H9 (cell line): ENCODE measurements around the gene NAPA. TPM values are rescaled to one million over a fixed set of nuclear protein-coding genes. Genes with fewer than 3 reads are reported as not detected.

Experiments
- DNase-seq: peaks from one replicate; pipeline ENCODE4 v3.0.0-alpha.2; 2017
- H2AFZ ChIP-seq: one replicate; pipeline ENCODE4 v1.6.1; 2013; ENCODE audit warnings: mild to moderate bottlenecking, low read length, control low read depth, moderate library complexity
- H2AK5ac ChIP-seq: 2 replicates; pipeline ENCODE4 v1.6.1; 2013; ENCODE audit warnings: low read length, control low read depth, mixed read lengths; ENCODE audit not compliant: insufficient read length
- H2BK120ac ChIP-seq: one replicate; pipeline ENCODE4 v1.6.1; 2013; ENCODE audit warnings: low read depth, mild to moderate bottlenecking, low read length, control low read depth, inconsistent platforms; ENCODE audit not compliant: poor library complexity, severe bottlenecking
- H2BK12ac ChIP-seq: 2 replicates; pipeline ENCODE4 v1.6.1; 2013; ENCODE audit warnings: low read length, control low read depth, mixed read lengths, low read depth; ENCODE audit not compliant: insufficient read length
- H2BK15ac ChIP-seq: 2 replicates; pipeline ENCODE4 v1.6.1; 2013; ENCODE audit warnings: low read depth, low read length, control low read depth
- H2BK20ac ChIP-seq: one replicate; pipeline ENCODE4 v1.6.1; 2013; ENCODE audit warnings: low read depth, mild to moderate bottlenecking, low read length, control low read depth, inconsistent platforms; ENCODE audit not compliant: poor library complexity, severe bottlenecking
- H2BK5ac ChIP-seq: 2 replicates; pipeline ENCODE4 v1.6.1; 2013; ENCODE audit warnings: low read length, control low read depth, mixed read lengths; ENCODE audit not compliant: insufficient read length
- H3K14ac ChIP-seq: 2 replicates; pipeline ENCODE4 v1.6.1; 2013; ENCODE audit warnings: low read length, control low read depth; ENCODE audit not compliant: insufficient read depth
- H3K18ac ChIP-seq: 2 replicates; pipeline ENCODE4 v1.6.1; 2013; ENCODE audit warnings: low read depth, mild to moderate bottlenecking, mixed read lengths, low read length, control low read depth; ENCODE audit not compliant: insufficient read length
- H3K23ac ChIP-seq: 2 replicates; pipeline ENCODE4 v1.6.1; 2013; ENCODE audit warnings: low read length, control low read depth, mixed read lengths, low read depth; ENCODE audit not compliant: insufficient read length
- H3K23me2 ChIP-seq: 2 replicates; pipeline ENCODE4 v1.6.1; 2013; ENCODE audit warnings: low read depth, mild to moderate bottlenecking, mixed read lengths, low read length, control low read depth; ENCODE audit not compliant: insufficient read length, poor library complexity, severe bottlenecking
- H3K27ac ChIP-seq: 2 replicates; pipeline ENCODE4 v1.5.1; 2013; ENCODE audit warnings: low read length, control low read depth, mixed read lengths, low read depth; ENCODE audit not compliant: insufficient read length
- H3K27me3 ChIP-seq: 2 replicates; pipeline ENCODE4 v1.6.1; 2013; ENCODE audit warnings: low read length, control low read depth, inconsistent platforms; ENCODE audit not compliant: insufficient read depth
- H3K4ac ChIP-seq: 2 replicates; pipeline ENCODE4 v1.6.1; 2013; ENCODE audit warnings: low read depth, mild to moderate bottlenecking, control low read depth, inconsistent platforms, low read length, moderate library complexity
- H3K4me1 ChIP-seq: 2 replicates; pipeline ENCODE4 v1.6.1; 2013; ENCODE audit warnings: low read length, control low read depth, inconsistent platforms; ENCODE audit not compliant: insufficient read depth
- H3K4me2 ChIP-seq: 2 replicates; pipeline ENCODE4 v1.6.1; 2013; ENCODE audit warnings: low read length, control low read depth, mixed read lengths; ENCODE audit not compliant: insufficient read length, insufficient read depth
- H3K56ac ChIP-seq: 2 replicates; pipeline ENCODE4 v1.6.1; 2013; ENCODE audit warnings: low read depth, mild to moderate bottlenecking, mixed read lengths, low read length, control low read depth; ENCODE audit not compliant: insufficient read length
- H3K79me1 ChIP-seq: 2 replicates; pipeline ENCODE4 v1.6.1; 2013; ENCODE audit warnings: low read depth, mild to moderate bottlenecking, moderate library complexity, low read length, control low read depth, inconsistent platforms; ENCODE audit not compliant: insufficient read depth, poor library complexity, severe bottlenecking
- H3K79me2 ChIP-seq: 2 replicates; pipeline ENCODE4 v1.6.1; 2013; ENCODE audit warnings: low read length, control low read depth, inconsistent platforms; ENCODE audit not compliant: insufficient read depth
- H3K9ac ChIP-seq: 2 replicates; pipeline ENCODE4 v1.6.1; 2013; ENCODE audit warnings: low read length, control low read depth, mixed read lengths; ENCODE audit not compliant: insufficient read length; ENCODE audit errors: extremely low read depth
- H3K9me3 ChIP-seq: one replicate; pipeline ENCODE4 v1.6.1; 2013; ENCODE audit warnings: low read depth, low read length, inconsistent platforms; ENCODE audit not compliant: control insufficient read depth
- H3T11ph ChIP-seq: one replicate; pipeline ENCODE4 v1.6.1; 2013; ENCODE audit warnings: mild to moderate bottlenecking, low read length, control low read depth, inconsistent platforms
- H4K20me1 ChIP-seq: one replicate; pipeline ENCODE4 v1.6.1; 2013; ENCODE audit not compliant: control insufficient read depth, insufficient read length, insufficient read depth
- H4K5ac ChIP-seq: 2 replicates; pipeline ENCODE4 v1.6.1; 2013; ENCODE audit warnings: low read depth, mild to moderate bottlenecking, mixed read lengths, low read length, control low read depth; ENCODE audit not compliant: insufficient read length
- H4K8ac ChIP-seq: replicated peaks from 2 replicates; pipeline ENCODE4 v1.6.1; 2013; ENCODE audit warnings: low read length, control low read depth, mixed read lengths, low read depth; ENCODE audit not compliant: insufficient read length
- H4K91ac ChIP-seq: 2 replicates; pipeline ENCODE4 v1.6.1; 2013; ENCODE audit warnings: low read depth, mild to moderate bottlenecking, moderate library complexity, mixed read lengths, low read length, control low read depth; ENCODE audit not compliant: insufficient read length
- H3K27ac Mint-ChIP-seq, 3 experiments: 2 replicates in 2 of 3; 3 replicates in 1 of 3; pipeline ENCODE4 v1.8.0; 2020 to 2021; ENCODE audit warnings: mixed read lengths in 3 of 3, mild to moderate bottlenecking in 1 of 3, moderate library complexity in 1 of 3
- H3K27me3 Mint-ChIP-seq: 2 replicates; pipeline ENCODE4 v1.8.0; 2021; ENCODE audit warnings: low read depth, mild to moderate bottlenecking, moderate library complexity, mixed read lengths
- H3K36me3 Mint-ChIP-seq, 3 experiments: 2 replicates in 2 of 3; 3 replicates in 1 of 3; pipeline ENCODE4 v1.8.0; 2020 to 2021; ENCODE audit warnings: low read depth in 3 of 3, mixed read lengths in 3 of 3; ENCODE audit not compliant: insufficient read depth in 1 of 3
- H3K4me1 Mint-ChIP-seq, 2 experiments: 2 replicates each; pipeline ENCODE4 v1.8.0; 2020; ENCODE audit warnings: mixed read lengths in 2 of 2
- H3K4me3 Mint-ChIP-seq, 2 experiments: 2 replicates in 1 of 2; 3 replicates in 1 of 2; pipeline ENCODE4 v1.8.0; 2020 to 2021; ENCODE audit warnings: mild to moderate bottlenecking in 2 of 2, mixed read lengths in 2 of 2, moderate library complexity in 1 of 2
- H3K9me3 Mint-ChIP-seq, 2 experiments: 2 replicates in 1 of 2; 3 replicates in 1 of 2; pipeline ENCODE4 v1.8.0; 2020; ENCODE audit warnings: mild to moderate bottlenecking in 2 of 2, mixed read lengths in 2 of 2, moderate library complexity in 1 of 2
- WGBS: extraction: QIAGEN DNeasy Blood & Tissue Kit; methylation state at CpG from one replicate; pipeline ENCODE4 v1.1.7; 2013; ENCODE audit warnings: missing lambda C conversion rate, low lambda C conversion rate, mixed read lengths; ENCODE audit not compliant: insufficient read length; ENCODE audit errors: extremely low coverage; 5-methylcytosine and 5-hydroxymethylcytosine counted together
- long read RNA-seq: library from polyadenylated mRNA; unstranded; transcript quantifications from one replicate; pipeline ENCODE4 v2.0.0, GENCODE V29; 2020
- total RNA-seq: library from RNA; stranded (reverse); gene quantifications from 2 replicates; pipeline ENCODE4 v1.2.1, GENCODE V29; 2021
- TF ChIP-seq, protein P1 (sequence below): fragments of 200-600 bp; sonication (generic); conservative IDR thresholded peaks from 3 replicates; pipeline ENCODE4 v1.8.0; 2021; ENCODE audit warnings: antibody characterized with exemption, mild to moderate bottlenecking

The NAPA gene
- total RNA-seq, result 62.3 and 62.8 TPM in 2 replicates
- long read RNA-seq, transcript NAPA-201 (11 exons, 1,839 nt), result major isoform, 328 of 392 reads
- long read RNA-seq, transcript NAPA-205 (9 exons, 1,417 nt), result minor isoform, 17 of 392 reads
- long read RNA-seq, partial matches to known transcripts, result 7 of 392 reads
- long read RNA-seq, other reads (novel, unspliced or antisense), result 40 of 392 reads

DNA sequence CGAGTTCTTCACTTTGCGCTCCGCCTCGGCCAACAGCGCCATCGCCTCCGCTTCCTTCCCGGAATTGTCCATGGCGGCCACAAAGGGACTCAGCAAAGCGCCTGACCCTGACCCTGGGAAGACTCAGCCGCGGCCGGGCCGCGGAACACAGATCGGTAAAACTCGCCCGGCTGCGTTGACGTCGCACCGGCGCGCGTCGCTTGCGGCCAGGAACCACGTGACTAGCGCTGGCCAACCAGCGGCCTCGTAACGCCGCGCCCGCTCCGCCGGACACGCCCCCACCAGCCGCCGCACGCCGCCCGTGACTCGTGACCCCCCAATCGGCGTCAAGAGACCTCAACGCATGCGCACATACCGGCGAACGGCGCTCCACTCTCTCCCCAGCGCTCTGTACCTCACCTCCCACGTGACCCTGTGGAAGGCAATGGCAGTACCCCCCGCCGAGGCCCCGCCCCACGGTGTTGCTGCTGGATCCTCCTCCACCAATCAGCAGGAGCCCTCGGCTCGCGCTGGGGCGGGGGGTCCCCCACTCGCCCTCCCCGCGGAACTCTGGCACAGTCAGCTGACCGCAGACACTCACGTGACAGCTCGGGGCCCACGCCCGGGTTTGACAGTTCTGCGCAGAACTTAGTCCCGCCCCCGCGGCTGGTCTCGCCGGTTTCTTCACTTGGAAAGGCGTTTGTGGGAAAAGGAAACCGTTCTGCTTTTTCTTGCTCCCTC is at the start of gene NAPA:
TSS of gene NAPA (minus strand) at position 195 of the 720 bp plus-strand sequence. CDS start at position 72, 123 bp downstream.
- no peak within 1 kb of the TSS for H3K23ac ChIP-seq
- no peaks in the 10 kb centered on the region; the same call in 1 of the 2 replicates for H3K27me3 Mint-ChIP-seq
- H3K4me1 Mint-ChIP-seq, result peaks cover 23 to 35% of the 10 kb centered on the region in 2 experiments
- TF ChIP-seq, protein P1, sequence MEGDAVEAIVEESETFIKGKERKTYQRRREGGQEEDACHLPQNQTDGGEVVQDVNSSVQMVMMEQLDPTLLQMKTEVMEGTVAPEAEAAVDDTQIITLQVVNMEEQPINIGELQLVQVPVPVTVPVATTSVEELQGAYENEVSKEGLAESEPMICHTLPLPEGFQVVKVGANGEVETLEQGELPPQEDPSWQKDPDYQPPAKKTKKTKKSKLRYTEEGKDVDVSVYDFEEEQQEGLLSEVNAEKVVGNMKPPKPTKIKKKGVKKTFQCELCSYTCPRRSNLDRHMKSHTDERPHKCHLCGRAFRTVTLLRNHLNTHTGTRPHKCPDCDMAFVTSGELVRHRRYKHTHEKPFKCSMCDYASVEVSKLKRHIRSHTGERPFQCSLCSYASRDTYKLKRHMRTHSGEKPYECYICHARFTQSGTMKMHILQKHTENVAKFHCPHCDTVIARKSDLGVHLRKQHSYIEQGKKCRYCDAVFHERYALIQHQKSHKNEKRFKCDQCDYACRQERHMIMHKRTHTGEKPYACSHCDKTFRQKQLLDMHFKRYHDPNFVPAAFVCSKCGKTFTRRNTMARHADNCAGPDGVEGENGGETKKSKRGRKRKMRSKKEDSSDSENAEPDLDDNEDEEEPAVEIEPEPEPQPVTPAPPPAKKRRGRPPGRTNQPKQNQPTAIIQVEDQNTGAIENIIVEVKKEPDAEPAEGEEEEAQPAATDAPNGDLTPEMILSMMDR, result no peak
- H3K9me3 Mint-ChIP-seq, result no peaks in the 10 kb centered on the region
- H2BK120ac ChIP-seq, result no peak within 1 kb of the TSS
- no peak within 1 kb of the TSS for H3K56ac ChIP-seq
- no peak within 1 kb of the TSS for H3K27ac ChIP-seq
- peak within 1 kb of the TSS; percentile 96 for H3K4me3 Mint-ChIP-seq
- peaks cover 9% of the 10 kb centered on the region for H3K79me1 ChIP-seq
- H3K4ac ChIP-seq, result no peak within 1 kb of the TSS
- peak within 1 kb of the TSS; percentile 74 for H3K18ac ChIP-seq
- peak within 1 kb of the TSS; percentile 50 for H4K91ac ChIP-seq
- peaks cover 0 to 4% (median 0%) of the 10 kb centered on the region in 3 experiments; a peak in 1 of 7 replicates for H3K36me3 Mint-ChIP-seq
- no CpG with 5 or more reads among the region's 78 CpGs for WGBS
- peak within 1 kb of the TSS; percentile 93 to 96 (median 95) for H3K27ac Mint-ChIP-seq
- H3K9me3 ChIP-seq, result no peaks in the 10 kb centered on the region
- H3T11ph ChIP-seq, result no peak within 1 kb of the TSS
- H3K23me2 ChIP-seq, result peaks cover 7% of the 10 kb centered on the region
- H2BK5ac ChIP-seq, result no peak within 1 kb of the TSS
- peak; percentile 100 for DNase-seq
- peak within 1 kb of the TSS; percentile 88 for H3K9ac ChIP-seq
- H4K5ac ChIP-seq, result no peak within 1 kb of the TSS
- H2BK15ac ChIP-seq, result no peak within 1 kb of the TSS
- H3K4me1 ChIP-seq, result no peaks in the 10 kb centered on the region
- no peaks in the 10 kb centered on the region for H3K27me3 ChIP-seq
- peak within 1 kb of the TSS; percentile 55 for H3K14ac ChIP-seq
- peak within 1 kb of the TSS; percentile 83 for H3K4me2 ChIP-seq
- H2AFZ ChIP-seq, result no peak within 1 kb of the TSS
- H2AK5ac ChIP-seq, result no peak within 1 kb of the TSS
- H4K8ac ChIP-seq, result no peak within 1 kb of the TSS
- no peaks in the 10 kb centered on the region for H4K20me1 ChIP-seq
- H2BK20ac ChIP-seq, result no peak within 1 kb of the TSS
- H2BK12ac ChIP-seq, result no peak within 1 kb of the TSS
- H3K79me2 ChIP-seq, result peaks cover 10% of the 10 kb centered on the region; the same call in 1 of the 2 replicates
